OCI-LY7 (cell line): ENCODE data around the gene PYGB.

ENCODE experiments used
- EZH2phosphoT487 ChIP-seq: fragments of 200-600 bp; sonication (generic); IDR thresholded peaks from 2 replicates; pipeline ENCODE4 v1.6.1; 2018; ENCODE audit warnings: low read depth, borderline replicate concordance, mild to moderate bottlenecking, mixed run types, antibody characterized with exemption, low read length, moderate library complexity, mixed read lengths
- TF ChIP-seq, protein P1 (sequence below): fragments of 200-600 bp; sonication (generic); conservative IDR thresholded peaks from 2 replicates; pipeline ENCODE4 v1.5.1; 2014; ENCODE audit warnings: mild to moderate bottlenecking, antibody characterized with exemption, low read length, moderate library complexity, mixed read lengths

- TF ChIP-seq, protein P1, sequence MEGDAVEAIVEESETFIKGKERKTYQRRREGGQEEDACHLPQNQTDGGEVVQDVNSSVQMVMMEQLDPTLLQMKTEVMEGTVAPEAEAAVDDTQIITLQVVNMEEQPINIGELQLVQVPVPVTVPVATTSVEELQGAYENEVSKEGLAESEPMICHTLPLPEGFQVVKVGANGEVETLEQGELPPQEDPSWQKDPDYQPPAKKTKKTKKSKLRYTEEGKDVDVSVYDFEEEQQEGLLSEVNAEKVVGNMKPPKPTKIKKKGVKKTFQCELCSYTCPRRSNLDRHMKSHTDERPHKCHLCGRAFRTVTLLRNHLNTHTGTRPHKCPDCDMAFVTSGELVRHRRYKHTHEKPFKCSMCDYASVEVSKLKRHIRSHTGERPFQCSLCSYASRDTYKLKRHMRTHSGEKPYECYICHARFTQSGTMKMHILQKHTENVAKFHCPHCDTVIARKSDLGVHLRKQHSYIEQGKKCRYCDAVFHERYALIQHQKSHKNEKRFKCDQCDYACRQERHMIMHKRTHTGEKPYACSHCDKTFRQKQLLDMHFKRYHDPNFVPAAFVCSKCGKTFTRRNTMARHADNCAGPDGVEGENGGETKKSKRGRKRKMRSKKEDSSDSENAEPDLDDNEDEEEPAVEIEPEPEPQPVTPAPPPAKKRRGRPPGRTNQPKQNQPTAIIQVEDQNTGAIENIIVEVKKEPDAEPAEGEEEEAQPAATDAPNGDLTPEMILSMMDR: no peak
- no peak for TF ChIP-seq EZH2phosphoT487
Measured at GRCh38 chr20:25215521-25215920, 32.4 kb upstream of the PYGB start.
